GM12878 (cell line): ENCODE measurements around the gene KDM2A. TPM values are rescaled to one million over a fixed set of nuclear protein-coding genes. Genes with fewer than 3 reads are reported as not detected.

Experiments used
- ASH2L ChIP-seq: fragments of 300-600, 200-600 bp; sonication (generic); IDR thresholded peaks from 2 replicates; pipeline ENCODE4 v1.6.1; 2017; ENCODE audit warnings: low read depth, mild to moderate bottlenecking, borderline replicate concordance
- ATF7 ChIP-seq: fragments of 450-650 bp; IDR thresholded peaks from 2 replicates; pipeline ENCODE4 v1.6.1; 2016; ENCODE audit warnings: low read depth, mild to moderate bottlenecking
- BCL11A ChIP-seq: IDR thresholded peaks from 2 replicates; pipeline ENCODE4 v1.6.1; 2011; ENCODE audit warnings: low read depth, low read length
- BMI1 ChIP-seq: fragments of 450-650 bp; IDR thresholded peaks from 2 replicates; pipeline ENCODE4 v1.6.1; 2016; ENCODE audit warnings: mild to moderate bottlenecking, moderate library complexity, borderline replicate concordance
- CHD1 ChIP-seq: IDR thresholded peaks from 2 replicates; pipeline ENCODE4 v1.6.1; 2012; ENCODE audit warnings: low read depth, low read length, improper control_type of control experiment
- CHD4 ChIP-seq: fragments of 200-600 bp; sonication (generic); IDR thresholded peaks from 2 replicates; pipeline ENCODE4 v1.6.1; 2016; ENCODE audit warnings: mild to moderate bottlenecking
- CREB1 ChIP-seq: IDR thresholded peaks from 2 replicates; pipeline ENCODE4 v1.6.1; 2012; ENCODE audit warnings: low read depth, mild to moderate bottlenecking, inconsistent platforms
- CREM ChIP-seq: IDR thresholded peaks from 2 replicates; pipeline ENCODE4 v1.6.1; 2014; ENCODE audit warnings: antibody characterized with exemption, low read depth
- EGR1 ChIP-seq, 2 experiments: IDR thresholded peaks; 1 replicate in 1 of 2; 2 replicates in 1 of 2; pipeline ENCODE4 v1.6.1; 2011 to 2012; ENCODE audit warnings: low read depth in 2 of 2, low read length in 2 of 2, borderline replicate concordance in 1 of 2, mild to moderate bottlenecking in 1 of 2, moderate library complexity in 1 of 2
- ESRRA ChIP-seq: IDR thresholded peaks from 2 replicates; pipeline ENCODE4 v1.6.1; 2012; ENCODE audit warnings: mild to moderate bottlenecking, low read length, improper control_type of control experiment
- EZH2 ChIP-seq: IDR thresholded peaks from 2 replicates; pipeline ENCODE4 v1.6.1; 2012; ENCODE audit warnings: low read depth, mild to moderate bottlenecking, control low read depth, inconsistent platforms, low read length, borderline replicate concordance; ENCODE audit not compliant: control insufficient read depth
- GABPA ChIP-seq: IDR thresholded peaks from 2 replicates; pipeline ENCODE4 v1.6.1; 2014; ENCODE audit warnings: antibody characterized with exemption, low read depth, mild to moderate bottlenecking, inconsistent platforms
- HSF1 ChIP-seq: fragments of 150-350 bp; IDR thresholded peaks from 2 replicates; pipeline ENCODE4 v1.6.1; 2014; ENCODE audit warnings: mild to moderate bottlenecking, low read depth, low read length
- IRF5 ChIP-seq: fragments of 450-650 bp; IDR thresholded peaks from 2 replicates; pipeline ENCODE4 v1.6.1; 2017; ENCODE audit warnings: borderline replicate concordance
- JUNB ChIP-seq: IDR thresholded peaks from 2 replicates; pipeline ENCODE4 v1.6.1; 2016; ENCODE audit warnings: antibody characterized with exemption, mild to moderate bottlenecking
- JUND ChIP-seq: IDR thresholded peaks from 2 replicates; pipeline ENCODE4 v1.6.1; 2012; ENCODE audit warnings: low read depth, mild to moderate bottlenecking, low read length, improper control_type of control experiment, moderate library complexity
- MEF2A ChIP-seq: IDR thresholded peaks from 2 replicates; pipeline ENCODE4 v1.6.1; 2011; ENCODE audit warnings: low read depth, mild to moderate bottlenecking, low read length, moderate library complexity; ENCODE audit not compliant: insufficient read depth
- MTA3 ChIP-seq: IDR thresholded peaks from 2 replicates; pipeline ENCODE4 v1.6.1; 2012; ENCODE audit warnings: low read length, inconsistent platforms, borderline replicate concordance
- NFIC ChIP-seq: IDR thresholded peaks from 2 replicates; pipeline ENCODE4 v1.6.1; 2012; ENCODE audit warnings: low read depth, mild to moderate bottlenecking, inconsistent platforms, low read length, moderate library complexity
- NKRF ChIP-seq: fragments of 450-650 bp; conservative IDR thresholded peaks from 2 replicates; pipeline ENCODE4 v1.6.1; 2017; ENCODE audit warnings: mild to moderate bottlenecking, moderate library complexity
- PAX8 ChIP-seq: fragments of 450-650 bp; IDR thresholded peaks from 2 replicates; pipeline ENCODE4 v1.6.1; 2017; ENCODE audit warnings: mild to moderate bottlenecking, moderate library complexity
- POLR2AphosphoS5 ChIP-seq: IDR thresholded peaks from 2 replicates; pipeline ENCODE4 v1.6.1; 2011; ENCODE audit warnings: mild to moderate bottlenecking, low read length, inconsistent platforms
- RELA ChIP-seq: fragments of 450-650 bp; IDR thresholded peaks from 2 replicates; pipeline ENCODE4 v1.8.0; 2014; ENCODE audit warnings: borderline replicate concordance; ENCODE audit not compliant: partially characterized antibody
- SMAD1 ChIP-seq: fragments of 450-650 bp; IDR thresholded peaks from 2 replicates; pipeline ENCODE4 v1.6.1; 2018; ENCODE audit warnings: mild to moderate bottlenecking, low read depth; ENCODE audit not compliant: partially characterized antibody
- SMARCA5 ChIP-seq: fragments of 450-650 bp; IDR thresholded peaks from 2 replicates; pipeline ENCODE4 v1.6.1; 2017; ENCODE audit warnings: mild to moderate bottlenecking
- SMC3 ChIP-seq: IDR thresholded peaks from 2 replicates; pipeline ENCODE4 v1.6.1; 2011; ENCODE audit warnings: low read length, improper control_type of control experiment, borderline replicate concordance
- SUZ12 ChIP-seq: fragments of 200-600 bp; sonication (generic); IDR thresholded peaks from one replicate; pipeline ENCODE4 v1.6.1; 2018; ENCODE audit warnings: antibody characterized with exemption, mild to moderate bottlenecking; ENCODE audit not compliant: unreplicated experiment
- ZNF207 ChIP-seq: fragments of 450-650 bp; IDR thresholded peaks from 2 replicates; pipeline ENCODE4 v1.6.1; 2014; ENCODE audit warnings: antibody characterized with exemption, mild to moderate bottlenecking, borderline replicate concordance
- polyA plus RNA-seq, 11 experiments: library from polyadenylated mRNA; depleted of rRNA in 4 of 11; unstranded in 6 of 11; stranded (reverse) in 5 of 11; fragments of >200 nt; fragmentation: Nextera tagmentation in 4 of 11; fragmentation: Illumina TruSeq in 1 of 11; extraction: Ambion mirVana in 4 of 11; extraction: Trizol in 1 of 11; gene quantifications; 1 replicate in 1 of 11; 2 replicates in 10 of 11; pipeline versions ENCODE4 v1.2.1 to v1.2.3, GENCODE V29; 2011 to 2016; ENCODE audit warnings: inconsistent platforms in 2 of 11, missing spikeins in 2 of 11, low read depth in 1 of 11
- total RNA-seq, 4 experiments: library from RNA; depleted of rRNA in 3 of 4; stranded (reverse); fragments of >200 nt in 3 of 4; fragmentation: Illumina TruSeq in 1 of 4; extraction: Trizol in 1 of 4; gene quantifications; 2 replicates each; pipeline versions ENCODE4 v1.2.1 to v1.2.3, GENCODE V29; 2013 to 2021

KDM2A gene
- total and polyA plus RNA-seq, 10 of the 15 experiments (the other 5 are each of a cell fraction or from before 2014, with no cell fraction given): 10.5 to 69.3 (median 41.6) TPM

- TF ChIP-seq EZH2: no peak
- TF ChIP-seq EGR1 (IDR thresholded peaks at IDR 0.05; ENCODE audit: borderline replicate concordance in 1 of 2, low read depth in 2 of 2, low read length in 2 of 2): peak in 1 of 2 experiments; percentile 48; a peak in 1 of 3 replicates
- peak; percentile 25; the same call in 1 of the 2 replicates for TF ChIP-seq JUNB
- TF ChIP-seq BCL11A: no peak
- TF ChIP-seq CHD1: no peak
- TF ChIP-seq NFIC: no peak
- no peak for TF ChIP-seq BMI1
- no peak for TF ChIP-seq ASH2L
- TF ChIP-seq GABPA: 0 out of 2 replicates have a peak, but pooled peaks have one; percentile 19
- TF ChIP-seq SMC3: no peak; the same call in 1 of the 2 replicates
- no peak for TF ChIP-seq PAX8
- no peak for TF ChIP-seq SUZ12
- no peak; the same call in 1 of the 2 replicates for TF ChIP-seq SMARCA5
- peak; percentile 79 for TF ChIP-seq CREM
- peak; percentile 54 for TF ChIP-seq ATF7
- TF ChIP-seq MTA3: no peak; the same call in 1 of the 2 replicates
- TF ChIP-seq CHD4: no peak
- TF ChIP-seq POLR2AphosphoS5: peak; percentile 98
- no peak for TF ChIP-seq SMAD1
- TF ChIP-seq HSF1: no peak
- no peak for TF ChIP-seq ZNF207
- 0 out of 2 replicates have a peak, but pooled peaks have one; percentile 34 for TF ChIP-seq MEF2A
- no peak for TF ChIP-seq RELA
- TF ChIP-seq ESRRA: no peak
- TF ChIP-seq JUND: peak; percentile 10; the same call in 1 of the 2 replicates
- no peak for TF ChIP-seq IRF5
- peak; percentile 91 for TF ChIP-seq NKRF
- TF ChIP-seq CREB1: peak; percentile 85
Observed at GRCh38 chr11:67239783-67240575, 120.9 kb downstream of the KDM2A start (continued).
